AG04449 (cell line): ENCODE data around the gene SLC25A22.

Experiments
- CTCF ChIA-PET: fragments of 350-600 bp; formaldehyde crosslinking; extraction: SDS; loops from one replicate; lab custom pipeline; 2021; ENCODE audit warnings: antibody characterized with exemption; lab: Yijun Ruan, JAX
- POLR2A ChIA-PET: fragments of 400-600, 350-600 bp; formaldehyde crosslinking; extraction: SDS; loops from one replicate; lab custom pipeline; 2020; ENCODE audit warnings: antibody characterized with exemption, inconsistent platforms; lab: Yijun Ruan, JAX
- DNase-seq: peaks from one replicate; pipeline ENCODE4 v3.0.0-alpha.2; 2010; ENCODE audit warnings: low read depth, low spot score
- H3K4me3 ChIP-seq: 2 replicates; pipeline ENCODE4 v1.5.1; 2011; ENCODE audit warnings: low read depth, mild to moderate bottlenecking, control low read depth, low read length
- CTCF ChIP-seq: IDR thresholded peaks from one replicate; pipeline ENCODE4 v1.5.1; 2011; ENCODE audit warnings: mild to moderate bottlenecking, moderate library complexity, low read length, control low read depth, inconsistent platforms; ENCODE audit not compliant: insufficient read depth; ENCODE audit errors: missing control alignments

SLC25A22 gene

GRCh38 chr11:828506-829175, 30.6 kb upstream of the SLC25A22 start:
- no peak overlapping the region for H3K4me3 ChIP-seq
- ChIA-PET CTCF (interaction anchor here (1.0 to 1.4 kb wide), 3 partner anchors 12 to 70 kb away, joined by 3 to 4 read pairs (median 4); no protein-coding TSS in a partner anchor), POLR2A (interaction anchor here (1.0 to 8.7 kb wide), 3 partner anchors 9 to 19 kb away, joined by 4 to 109 read pairs (median 96); partner anchors contain the start of genes PNPLA2, POLR2L, RPLP2 and TSPAN4)
- DNase-seq = no peak
- no peak for TF ChIP-seq CTCF

- no peak for DNase-seq
- ChIA-PET POLR2A (interaction anchor here (8.7 kb wide), 1 partner anchor 17 kb away, joined by 109 read pairs; the partner anchor contains the start of genes POLR2L and TSPAN4), CTCF (interaction anchor here (1.4 kb wide), 1 partner anchor 12 kb away, joined by 4 read pairs; no protein-coding TSS in a partner anchor)
- H3K4me3 ChIP-seq = no peak within 1 kb of the TSS
- no peak for TF ChIP-seq CTCF
These were observed 29.8 kb upstream of the SLC25A22 start, which contains the start of gene CRACR2B for GRCh38 chr11:827897-828192. Gene CRACR2B (plus strand): TSS chr11:827919. CDS start chr11:828608, 689 bp downstream.

GRCh38 chr11:827146-827896, 29.2 kb upstream of the SLC25A22 start:
- POLR2A ChIA-PET = interaction anchor here (1.0 to 8.7 kb wide), 2 partner anchors 8 to 18 kb away, joined by 3 to 109 read pairs; partner anchors contain the start of genes PNPLA2, POLR2L and TSPAN4

GRCh38 chr11:826836-827145, 28.7 kb upstream of the SLC25A22 start:
- ChIA-PET POLR2A (interaction anchor here (1.0 kb wide), 1 partner anchor 8 kb away, joined by 3 read pairs; the partner anchor contains the start of gene PNPLA2), CTCF (no interaction called here)
- no peak for TF ChIP-seq CTCF
- H3K4me3 ChIP-seq = no peak overlapping the region
- DNase-seq = no peak

More at GRCh38 chr11:827146-827896, 29.2 kb upstream of the SLC25A22 start:
- CTCF ChIA-PET = interaction anchor here (1.4 kb wide), 1 partner anchor 11 kb away, joined by 4 read pairs; no protein-coding TSS in a partner anchor
- TF ChIP-seq CTCF = no peak
- no peak overlapping the region for H3K4me3 ChIP-seq
- DNase-seq = no peak

- DNase-seq = no peak
- CTCF ChIA-PET = no interaction called here
- no peak overlapping the region for H3K4me3 ChIP-seq
These were observed 28.1 kb upstream of the SLC25A22 start for GRCh38 chr11:826227-826621.

More at GRCh38 chr11:826227-826621, 28.1 kb upstream of the SLC25A22 start:
- no peak for TF ChIP-seq CTCF
- POLR2A ChIA-PET = no interaction called here
